ENCODE data around the gene PRKD2. TPM values are rescaled to one million over a fixed set of nuclear protein-coding genes. Genes with fewer than 3 reads are reported as not detected.

Gene PRKD2
- total RNA-seq, 1 donor from 2014 or later = 28.4 TPM

GRCh38 chr19:46732172-46732938 is 15.4 kb upstream of the PRKD2 start:
- TF ChIP-seq CTCF (conservative IDR thresholded peaks at IDR 0.05; ENCODE audit: low read depth, low read length) = no peak
- DNase-seq (ENCODE audit: low read depth) = no peak
- no peak overlapping the region for H3K4me3 ChIP-seq (ENCODE audit: low read depth, low read length)

DNA sequence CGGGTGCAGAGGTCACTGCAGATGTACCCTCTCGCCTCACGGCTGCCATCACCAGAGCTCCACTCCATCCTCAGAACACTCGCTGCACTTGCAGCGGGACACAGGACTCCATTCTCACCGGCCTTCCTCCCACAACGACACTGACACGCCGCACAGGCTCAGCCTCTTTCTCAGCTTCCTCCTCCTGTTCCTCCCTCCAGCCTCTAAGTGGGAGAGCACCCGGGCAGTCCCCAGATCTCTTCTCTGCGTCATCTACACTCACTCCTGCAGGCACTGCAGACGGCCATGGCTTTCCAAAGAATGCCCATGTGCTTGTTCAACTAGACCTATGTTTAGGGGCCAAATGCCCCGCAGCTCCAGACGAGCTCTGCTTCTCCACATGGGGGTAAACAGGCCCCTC is 14.7 kb upstream of the PRKD2 start:
- TF ChIP-seq CTCF (conservative IDR thresholded peaks at IDR 0.05; ENCODE audit: low read depth, low read length) = no peak
- no peak for DNase-seq (ENCODE audit: low read depth)
- H3K4me3 ChIP-seq (ENCODE audit: low read depth, low read length) = no peak overlapping the region

DNA sequence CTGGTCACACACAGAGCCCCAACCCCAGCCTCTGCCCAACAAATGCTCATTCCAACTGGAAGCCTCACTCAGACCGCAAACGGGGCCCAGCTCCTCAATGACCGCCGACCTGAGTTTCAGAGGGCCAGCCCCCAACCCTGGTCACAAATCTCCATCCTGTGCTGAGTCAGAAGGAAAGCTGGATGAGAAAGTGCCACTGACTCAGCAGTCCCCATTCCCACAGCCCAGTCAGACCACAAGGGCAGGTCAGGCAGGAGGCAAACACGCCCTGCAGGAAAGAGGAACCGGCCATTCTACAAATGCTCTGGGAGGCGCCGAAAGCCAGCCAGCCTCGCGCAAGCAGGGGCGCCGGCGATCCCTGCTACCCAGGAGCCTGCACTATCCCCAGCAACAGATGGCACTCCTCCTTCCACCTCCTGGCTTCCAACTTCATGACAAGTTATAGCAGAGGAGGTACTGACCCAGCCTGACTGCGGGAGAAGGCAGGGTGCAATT is 14.1 kb upstream of the PRKD2 start:
- no peak overlapping the region for H3K4me3 ChIP-seq (ENCODE audit: low read depth, low read length)
- DNase-seq (ENCODE audit: low read depth) = no peak
- no peak for TF ChIP-seq CTCF (conservative IDR thresholded peaks at IDR 0.05; ENCODE audit: low read depth, low read length)

- no peak for DNase-seq (ENCODE audit: low read depth)
- no peak for TF ChIP-seq CTCF (conservative IDR thresholded peaks at IDR 0.05; ENCODE audit: low read depth, low read length)
- no peak overlapping the region for H3K4me3 ChIP-seq (ENCODE audit: low read depth, low read length)
Measured at GRCh38 chr19:46730595-46730994, 13.7 kb upstream of the PRKD2 start.

GRCh38 chr19:46730187-46730586 is 13.3 kb upstream of the PRKD2 start:
- H3K4me3 ChIP-seq (ENCODE audit: low read depth, low read length) = no peak overlapping the region
- no peak for TF ChIP-seq CTCF (conservative IDR thresholded peaks at IDR 0.05; ENCODE audit: low read depth, low read length)
- DNase-seq (ENCODE audit: low read depth) = no peak

DNA sequence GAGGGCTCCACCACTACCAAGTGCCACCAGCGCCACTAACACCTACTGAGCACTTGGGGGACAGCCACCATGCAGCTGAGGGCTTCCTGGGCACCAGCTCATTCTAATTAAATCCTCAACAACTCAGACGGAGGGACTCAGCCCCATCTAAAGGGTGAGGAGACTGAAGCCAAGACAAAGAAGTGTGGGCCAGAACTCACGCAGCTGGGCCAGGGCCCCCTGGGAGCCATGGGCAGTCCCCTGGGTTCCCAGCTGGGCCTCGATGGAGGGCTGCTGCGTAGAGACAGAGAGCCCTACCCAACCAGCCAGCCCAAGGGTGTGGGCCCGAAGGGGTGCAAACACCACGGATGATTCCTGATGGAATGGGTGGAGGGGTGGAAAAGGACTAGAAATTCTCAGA is 12.8 kb upstream of the PRKD2 start:
- TF ChIP-seq CTCF (conservative IDR thresholded peaks at IDR 0.05; ENCODE audit: low read depth, low read length) = no peak
- DNase-seq (ENCODE audit: low read depth) = no peak
- H3K4me3 ChIP-seq (ENCODE audit: low read depth, low read length) = no peak overlapping the region
